GM12801 (cell line): Measurements from ENCODE around the gene UTS2B.

ENCODE experiments used
- TF ChIP-seq, protein P1 (sequence below): IDR thresholded peaks from one replicate; pipeline ENCODE4 v1.5.1; 2011; ENCODE audit warnings: control low read depth; ENCODE audit not compliant: insufficient read length; ENCODE audit errors: extremely low read depth

The UTS2B gene

DNA sequence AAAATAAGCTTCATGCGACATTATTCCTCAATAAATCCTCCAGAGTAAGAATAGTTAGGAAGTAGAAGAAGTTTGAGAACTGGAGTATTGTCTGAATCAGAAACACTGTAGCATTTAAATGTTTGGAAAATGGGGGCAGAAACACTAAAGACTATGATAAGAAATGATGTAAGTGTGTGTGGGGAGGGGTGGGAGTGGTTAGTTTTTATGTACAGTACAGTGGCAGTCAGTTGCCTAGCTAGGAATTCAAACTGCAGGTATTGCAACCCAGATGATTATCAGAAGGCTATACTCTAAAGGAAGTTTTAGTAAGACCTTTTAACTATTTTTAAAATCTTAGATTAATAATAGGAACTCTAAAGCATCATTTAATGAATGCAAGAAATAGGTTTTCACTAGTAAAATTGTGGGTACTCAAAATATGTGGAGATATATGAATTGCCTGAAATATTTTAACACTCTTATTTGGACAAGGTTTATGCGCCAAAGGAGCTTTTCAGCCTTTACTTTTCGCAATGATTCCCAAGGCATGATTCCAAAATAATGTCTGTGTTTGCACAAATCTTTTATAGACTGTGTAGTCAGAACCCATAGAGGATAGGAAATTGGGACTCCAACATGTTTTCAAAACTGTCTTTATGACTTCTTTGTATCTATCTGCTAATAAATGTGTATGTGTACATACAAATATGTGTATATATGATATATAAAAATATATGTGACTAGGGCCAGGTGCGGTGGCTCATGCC, 9.1 kb downstream of the UTS2B start:
- TF ChIP-seq, protein P1, sequence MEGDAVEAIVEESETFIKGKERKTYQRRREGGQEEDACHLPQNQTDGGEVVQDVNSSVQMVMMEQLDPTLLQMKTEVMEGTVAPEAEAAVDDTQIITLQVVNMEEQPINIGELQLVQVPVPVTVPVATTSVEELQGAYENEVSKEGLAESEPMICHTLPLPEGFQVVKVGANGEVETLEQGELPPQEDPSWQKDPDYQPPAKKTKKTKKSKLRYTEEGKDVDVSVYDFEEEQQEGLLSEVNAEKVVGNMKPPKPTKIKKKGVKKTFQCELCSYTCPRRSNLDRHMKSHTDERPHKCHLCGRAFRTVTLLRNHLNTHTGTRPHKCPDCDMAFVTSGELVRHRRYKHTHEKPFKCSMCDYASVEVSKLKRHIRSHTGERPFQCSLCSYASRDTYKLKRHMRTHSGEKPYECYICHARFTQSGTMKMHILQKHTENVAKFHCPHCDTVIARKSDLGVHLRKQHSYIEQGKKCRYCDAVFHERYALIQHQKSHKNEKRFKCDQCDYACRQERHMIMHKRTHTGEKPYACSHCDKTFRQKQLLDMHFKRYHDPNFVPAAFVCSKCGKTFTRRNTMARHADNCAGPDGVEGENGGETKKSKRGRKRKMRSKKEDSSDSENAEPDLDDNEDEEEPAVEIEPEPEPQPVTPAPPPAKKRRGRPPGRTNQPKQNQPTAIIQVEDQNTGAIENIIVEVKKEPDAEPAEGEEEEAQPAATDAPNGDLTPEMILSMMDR, result no peak

GRCh38 chr3:191320316-191320715, 10.0 kb downstream of the UTS2B start:
- TF ChIP-seq, protein P1, result no peak

- TF ChIP-seq, protein P1, result no peak
Measured at GRCh38 chr3:191316876-191317603, 13.3 kb downstream of the UTS2B start.

DNA sequence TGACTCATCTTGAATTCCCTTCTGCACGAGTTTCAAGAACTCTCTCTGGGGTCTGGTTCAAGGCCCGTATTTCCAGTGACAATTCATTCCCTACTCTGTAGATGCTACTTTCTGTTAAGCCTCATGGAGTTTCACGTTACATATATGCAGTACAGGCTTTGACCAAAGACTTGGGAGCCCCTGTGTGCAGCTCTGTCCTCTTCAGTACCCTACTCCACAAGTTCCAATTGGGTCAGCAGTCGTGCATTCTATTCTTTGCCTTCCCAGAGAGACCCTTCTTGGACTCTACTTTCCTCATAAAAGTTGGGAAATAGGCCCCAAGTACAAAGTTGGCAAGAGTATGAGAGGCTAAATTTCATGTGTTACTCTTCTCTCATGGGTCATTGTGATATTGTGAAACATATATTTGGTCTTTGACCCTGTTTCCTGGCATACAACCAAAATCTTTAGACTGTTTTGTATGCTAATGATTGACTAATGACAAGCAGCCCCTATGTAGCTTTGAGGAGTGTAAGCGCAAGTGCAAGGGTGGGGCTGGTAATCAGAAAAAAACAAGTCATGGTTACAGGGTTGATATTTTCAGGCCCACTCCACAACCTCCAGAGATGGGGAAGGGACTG, 16.1 kb downstream of the UTS2B start:
- TF ChIP-seq, protein P1, result no peak

DNA sequence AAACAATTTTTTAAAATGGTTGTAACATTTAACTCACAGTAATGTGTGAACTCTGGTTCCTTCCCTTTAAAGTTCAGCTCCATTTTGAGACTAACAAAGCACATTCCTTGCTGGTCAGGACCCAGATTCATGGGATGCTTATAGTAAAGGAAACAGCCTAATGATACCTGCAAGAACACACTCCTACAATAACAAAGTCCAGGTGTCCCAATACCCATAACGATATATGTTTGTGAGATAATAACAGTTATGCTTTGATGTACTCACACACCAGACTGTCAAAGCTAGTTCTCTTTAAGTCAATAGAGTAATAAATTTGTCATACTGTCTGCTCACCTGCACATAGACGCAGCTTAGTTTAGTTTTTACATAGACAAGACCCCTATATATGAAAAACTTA, 17.0 kb downstream of the UTS2B start:
- TF ChIP-seq, protein P1, result no peak

DNA sequence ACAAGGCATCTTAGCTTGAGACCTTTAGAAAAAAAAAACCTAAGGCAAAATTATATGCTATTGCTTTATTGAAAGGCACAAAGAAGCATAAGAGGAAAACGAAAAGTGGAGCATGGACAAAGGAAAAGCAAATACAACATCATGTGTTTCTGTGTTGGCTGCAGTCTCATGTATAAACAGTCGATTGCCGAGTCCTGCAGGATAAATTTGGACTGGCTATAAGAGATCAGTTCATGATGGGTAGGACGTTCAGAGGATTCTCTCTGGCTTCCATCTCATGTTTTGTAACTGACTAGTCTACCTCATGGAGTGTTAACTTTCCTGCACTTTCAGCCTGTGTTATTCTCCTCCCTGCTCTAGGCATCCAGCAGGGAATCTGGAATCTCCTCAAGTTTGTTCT, 23.0 kb downstream of the UTS2B start:
- TF ChIP-seq, protein P1, result no peak

- TF ChIP-seq, protein P1, result no peak
Measured at GRCh38 chr3:191306428-191306827, 23.9 kb downstream of the UTS2B start.
